Measurements from ENCODE around the gene ITGAV.

The ITGAV gene

DNA sequence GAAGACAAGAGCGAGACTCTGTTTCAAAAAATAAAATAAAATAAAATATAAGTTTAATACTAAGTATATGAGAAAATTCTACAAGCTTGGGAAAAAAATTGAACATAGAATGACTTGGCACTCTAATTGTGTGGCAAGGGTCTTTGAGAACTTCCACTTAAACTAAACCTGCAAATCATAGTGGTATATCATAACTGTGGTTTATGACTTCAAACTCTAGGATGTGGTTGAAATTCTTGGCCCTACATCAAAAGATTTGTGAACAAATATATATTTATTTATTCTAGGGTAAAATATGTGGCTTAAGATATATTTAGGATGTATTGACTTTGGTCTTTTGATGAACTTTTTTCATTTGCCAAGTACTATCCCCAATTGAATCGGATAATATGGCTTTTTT, 100.9 kb downstream of the ITGAV start:
- H3K9ac ChIP-seq: no peak overlapping the region
- no peaks in the 10 kb centered on the region for H3K36me3 ChIP-seq
- H3K4me1 ChIP-seq: peaks cover 31% of the 10 kb centered on the region
- H3K27ac ChIP-seq: no peak overlapping the region
- H3K9me3 ChIP-seq: peaks cover 28% of the 10 kb centered on the region
- peaks cover 12% of the 10 kb centered on the region; the same call in 1 of the 2 replicates for H3K27me3 ChIP-seq
- H3K4me3 ChIP-seq: no peak overlapping the region
- H4K20me1 ChIP-seq: no peaks in the 10 kb centered on the region
- no peak for TF ChIP-seq Cebpa-rat (IDR thresholded peaks at IDR 0.05)
- peak overlapping the region; percentile 43 for H3K4me2 ChIP-seq

DNA sequence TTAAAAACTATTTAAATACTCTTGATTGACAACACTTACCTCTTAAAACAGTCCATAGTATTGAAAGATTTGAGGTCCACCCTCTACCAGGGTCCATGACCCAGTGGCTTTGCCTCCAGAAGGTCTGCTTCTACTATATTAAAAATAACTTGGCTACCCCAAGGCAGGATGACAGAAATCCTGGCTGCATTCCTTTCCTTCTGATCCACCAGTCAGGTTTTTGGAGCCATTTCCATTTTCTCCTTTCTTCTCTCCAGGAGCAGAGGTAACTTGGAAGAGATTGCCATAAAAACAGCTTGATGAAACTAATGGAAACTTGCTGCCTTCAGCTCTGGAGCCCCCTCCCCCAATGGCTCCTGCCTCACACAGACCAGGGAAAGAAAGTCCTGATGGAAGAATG, 101.4 kb downstream of the ITGAV start:
- H3K4me2 ChIP-seq: peak overlapping the region; percentile 43
- H3K9ac ChIP-seq: no peak overlapping the region
- peaks cover 12% of the 10 kb centered on the region; the same call in 1 of the 2 replicates for H3K27me3 ChIP-seq
- H3K27ac ChIP-seq: no peak overlapping the region
- H3K4me3 ChIP-seq: no peak overlapping the region
- H3K9me3 ChIP-seq: peaks cover 24% of the 10 kb centered on the region
- TF ChIP-seq Cebpa-rat (IDR thresholded peaks at IDR 0.05): no peak
- no peaks in the 10 kb centered on the region for H3K36me3 ChIP-seq
- peaks cover 31% of the 10 kb centered on the region for H3K4me1 ChIP-seq
- no peaks in the 10 kb centered on the region for H4K20me1 ChIP-seq

GRCh38 chr2:186691900-186692299, 102.0 kb downstream of the ITGAV start:
- no peak overlapping the region for H3K4me2 ChIP-seq
- H3K36me3 ChIP-seq: no peaks in the 10 kb centered on the region
- H3K27me3 ChIP-seq: peaks cover 12% of the 10 kb centered on the region; the same call in 1 of the 2 replicates
- no peak overlapping the region for H3K4me3 ChIP-seq
- TF ChIP-seq Cebpa-rat (IDR thresholded peaks at IDR 0.05): no peak
- H4K20me1 ChIP-seq: no peaks in the 10 kb centered on the region
- H3K9ac ChIP-seq: no peak overlapping the region
- no peak overlapping the region for H3K27ac ChIP-seq
- peaks cover 31% of the 10 kb centered on the region for H3K4me1 ChIP-seq
- H3K9me3 ChIP-seq: peaks cover 21% of the 10 kb centered on the region

- Histone ChIP-seq H3K4me3 (peak overlapping the region; percentile 76), H3K4me1 (peaks cover 31% of the 10 kb centered on the region)
- TF ChIP-seq Cebpa-rat (IDR thresholded peaks at IDR 0.05): no peak
Measured at GRCh38 chr2:186693446-186693832, 103.6 kb downstream of the ITGAV start.

GRCh38 chr2:186695081-186695756, 105.4 kb downstream of the ITGAV start:
- Histone ChIP-seq H3K4me2 (peak overlapping the region; percentile 97), H3K9ac (no peak overlapping the region)

More at GRCh38 chr2:186693446-186693832, 103.6 kb downstream of the ITGAV start:
- peak overlapping the region; percentile 72; the same call in 1 of the 2 replicates for H3K9ac ChIP-seq
- H3K27me3 ChIP-seq: peaks cover 12% of the 10 kb centered on the region; the same call in 1 of the 2 replicates
- H3K36me3 ChIP-seq: no peaks in the 10 kb centered on the region
- no peak overlapping the region for H3K27ac ChIP-seq
- no peaks in the 10 kb centered on the region for H4K20me1 ChIP-seq
- H3K9me3 ChIP-seq: peaks cover 6% of the 10 kb centered on the region
- H3K4me2 ChIP-seq: peak overlapping the region; percentile 97

DNA sequence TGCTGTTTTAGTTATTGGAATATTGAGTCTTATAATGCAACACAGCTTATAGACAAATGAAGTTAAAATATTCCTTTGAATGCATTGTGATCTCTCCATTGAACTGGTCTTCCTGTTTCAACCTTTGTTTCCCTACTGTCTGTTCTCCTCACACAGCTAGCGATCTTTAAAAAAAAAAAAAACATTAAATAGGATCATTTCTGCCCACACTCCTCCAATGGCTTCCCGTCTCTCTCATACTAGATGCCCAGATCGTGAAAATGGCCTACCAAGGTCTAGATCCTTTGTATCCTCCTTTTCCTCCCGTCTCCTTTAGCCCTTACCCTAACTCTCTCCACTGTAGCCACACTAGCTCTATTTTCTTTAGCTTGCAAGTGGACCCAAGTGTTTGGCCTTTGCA, 106.4 kb downstream of the ITGAV start:
- TF ChIP-seq Cebpa-rat (IDR thresholded peaks at IDR 0.05): no peak
- no peak overlapping the region for H3K4me2 ChIP-seq
- no peaks in the 10 kb centered on the region for H3K36me3 ChIP-seq

More at GRCh38 chr2:186695081-186695756, 105.4 kb downstream of the ITGAV start:
- Histone ChIP-seq H3K36me3 (no peaks in the 10 kb centered on the region), H4K20me1 (no peaks in the 10 kb centered on the region), H3K4me1 (peaks cover 31% of the 10 kb centered on the region), H3K27ac (no peak overlapping the region), H3K9me3 (no peaks in the 10 kb centered on the region), H3K27me3 (peaks cover 12% of the 10 kb centered on the region; the same call in 1 of the 2 replicates), H3K4me3 (peak overlapping the region; percentile 76)
- no peak for TF ChIP-seq Cebpa-rat (IDR thresholded peaks at IDR 0.05)

GRCh38 chr2:186696804-186697203, 106.9 kb downstream of the ITGAV start:
- no peaks in the 10 kb centered on the region for H4K20me1 ChIP-seq
- H3K27me3 ChIP-seq: peaks cover 12% of the 10 kb centered on the region; the same call in 1 of the 2 replicates
- no peak overlapping the region for H3K27ac ChIP-seq
- H3K4me3 ChIP-seq: no peak overlapping the region
- no peak overlapping the region for H3K9ac ChIP-seq
- H3K4me1 ChIP-seq: peaks cover 19% of the 10 kb centered on the region
- H3K4me2 ChIP-seq: no peak overlapping the region
- no peak for TF ChIP-seq Cebpa-rat (IDR thresholded peaks at IDR 0.05)
- no peaks in the 10 kb centered on the region for H3K9me3 ChIP-seq
- no peaks in the 10 kb centered on the region for H3K36me3 ChIP-seq

More for the DNA sequence above, 106.4 kb downstream of the ITGAV start:
- H3K27ac ChIP-seq: no peak overlapping the region
- H3K9ac ChIP-seq: no peak overlapping the region
- H3K9me3 ChIP-seq: no peaks in the 10 kb centered on the region
- no peaks in the 10 kb centered on the region for H4K20me1 ChIP-seq
- no peak overlapping the region for H3K4me3 ChIP-seq
- peaks cover 21% of the 10 kb centered on the region for H3K4me1 ChIP-seq
- H3K27me3 ChIP-seq: peaks cover 12% of the 10 kb centered on the region; the same call in 1 of the 2 replicates

DNA sequence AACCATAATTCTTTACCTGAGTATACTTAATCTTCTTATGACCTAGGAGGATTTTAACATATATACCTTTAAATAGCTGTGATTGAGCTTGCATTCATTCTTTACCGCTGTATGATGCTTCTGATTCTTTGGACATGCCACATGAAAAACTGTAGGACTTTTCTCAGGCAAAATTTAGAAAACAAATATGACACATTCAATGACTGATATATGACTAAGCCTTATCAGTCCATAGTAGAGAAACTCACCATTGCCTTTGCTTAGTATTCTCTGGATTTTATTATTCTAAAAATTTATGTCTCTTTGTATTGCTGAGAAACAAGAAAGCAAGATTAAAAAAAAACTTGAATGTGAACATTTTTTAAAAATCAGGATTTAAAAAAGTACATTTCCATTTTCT, 107.7 kb downstream of the ITGAV start:
- Histone ChIP-seq H3K36me3 (no peaks in the 10 kb centered on the region), H3K4me2 (no peak overlapping the region), H3K4me1 (peaks cover 19% of the 10 kb centered on the region), H4K20me1 (no peaks in the 10 kb centered on the region), H3K9ac (no peak overlapping the region), H3K4me3 (no peak overlapping the region), H3K27ac (no peak overlapping the region), H3K27me3 (peaks cover 12% of the 10 kb centered on the region; the same call in 1 of the 2 replicates), H3K9me3 (no peaks in the 10 kb centered on the region)
- TF ChIP-seq Cebpa-rat (IDR thresholded peaks at IDR 0.05): no peak

DNA sequence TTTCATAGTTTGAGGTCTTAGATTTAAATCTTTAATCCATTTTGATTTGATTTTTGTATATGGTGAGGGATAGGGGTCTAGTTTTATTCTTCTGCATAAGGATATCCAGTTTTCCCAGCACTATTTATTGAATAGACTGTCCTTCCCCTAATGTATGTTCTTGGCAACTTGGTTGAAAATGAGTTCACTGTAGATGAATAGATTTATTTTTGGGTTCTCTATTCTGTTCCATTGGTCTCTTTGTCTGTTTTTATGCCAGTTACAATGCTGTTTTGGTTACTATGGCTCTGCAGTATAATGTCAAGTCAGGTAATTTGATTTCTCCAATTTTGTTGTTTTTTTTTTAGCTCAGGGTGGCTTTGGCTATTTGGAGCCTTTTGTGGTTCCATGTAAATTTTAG, 109.9 kb downstream of the ITGAV start:
- no peaks in the 10 kb centered on the region for H3K9me3 ChIP-seq
- no peak overlapping the region for H3K4me2 ChIP-seq
- TF ChIP-seq Cebpa-rat (IDR thresholded peaks at IDR 0.05): no peak
- peaks cover 5% of the 10 kb centered on the region; the same call in 1 of the 2 replicates for H3K27me3 ChIP-seq
- H3K4me3 ChIP-seq: no peak overlapping the region
- H3K27ac ChIP-seq: no peak overlapping the region
- H3K36me3 ChIP-seq: no peaks in the 10 kb centered on the region
- H3K4me1 ChIP-seq: peaks cover 9% of the 10 kb centered on the region
- no peak overlapping the region for H3K9ac ChIP-seq
- no peaks in the 10 kb centered on the region for H4K20me1 ChIP-seq

- no peaks in the 10 kb centered on the region for H3K27me3 ChIP-seq
- H3K4me3 ChIP-seq: no peak overlapping the region
- H4K20me1 ChIP-seq: no peaks in the 10 kb centered on the region
- TF ChIP-seq Cebpa-rat (IDR thresholded peaks at IDR 0.05): no peak
- H3K9ac ChIP-seq: no peak overlapping the region
- H3K27ac ChIP-seq: no peak overlapping the region
- H3K36me3 ChIP-seq: no peaks in the 10 kb centered on the region
- H3K9me3 ChIP-seq: no peaks in the 10 kb centered on the region
- H3K4me1 ChIP-seq: no peaks in the 10 kb centered on the region
- H3K4me2 ChIP-seq: no peak overlapping the region
Measured at GRCh38 chr2:186702006-186702405, 112.2 kb downstream of the ITGAV start.

Measured in BLaER1 (cell line).